Astrocyte (in vitro differentiated cells and primary cell): ENCODE data around the gene LRP1B. TPM values are rescaled to one million over a fixed set of nuclear protein-coding genes. Genes with fewer than 3 reads are reported as not detected.

ENCODE experiments used
- DNase-seq: peaks from one replicate; pipeline ENCODE4 v3.0.0-alpha.2; 2010; ENCODE audit warnings: low read depth
- FAIRE-seq: peaks from 2 replicates; lab custom pipeline; 2011; peaks lifted over from hg19 to GRCh38; lab: Jason Lieb, UNC
- H2AFZ ChIP-seq: 2 replicates; pipeline ENCODE4 v1.6.0; 2012; ENCODE audit warnings: low read depth, low read length, inconsistent platforms
- H3K27ac ChIP-seq: 2 replicates; pipeline ENCODE4 v1.5.1; 2011; ENCODE audit warnings: low read depth, low read length, inconsistent platforms
- H3K27me3 ChIP-seq: 2 replicates; pipeline ENCODE4 v1.6.0; 2011; ENCODE audit warnings: low read length, inconsistent platforms; ENCODE audit not compliant: insufficient read depth
- H3K36me3 ChIP-seq: 2 replicates; pipeline ENCODE4 v1.5.1; 2011; ENCODE audit warnings: low read length, inconsistent platforms; ENCODE audit not compliant: insufficient read depth
- H3K4me1 ChIP-seq: 2 replicates; pipeline ENCODE4 v1.5.1; 2011; ENCODE audit warnings: low read length, inconsistent platforms; ENCODE audit not compliant: insufficient read depth
- H3K4me2 ChIP-seq: 2 replicates; pipeline ENCODE4 v1.6.0; 2012; ENCODE audit warnings: low read length, inconsistent platforms
- H3K4me3 ChIP-seq: 2 replicates; pipeline ENCODE4 v1.5.1; 2011; ENCODE audit warnings: low read depth, mild to moderate bottlenecking, low read length, inconsistent platforms; ENCODE audit not compliant: insufficient read depth
- H3K79me2 ChIP-seq: 2 replicates; pipeline ENCODE4 v1.6.0; 2012; ENCODE audit warnings: mild to moderate bottlenecking, low read length, inconsistent platforms; ENCODE audit not compliant: insufficient read depth
- H3K9ac ChIP-seq: 2 replicates; pipeline ENCODE4 v1.6.0; 2012; ENCODE audit warnings: mild to moderate bottlenecking, low read length, inconsistent platforms
- H3K9me3 ChIP-seq: 2 replicates; pipeline ENCODE4 v1.5.1; 2012; ENCODE audit warnings: low read depth, mild to moderate bottlenecking, low read length, inconsistent platforms; ENCODE audit not compliant: insufficient read depth
- H4K20me1 ChIP-seq: 2 replicates; pipeline ENCODE4 v1.6.0; 2012; ENCODE audit warnings: low read length, inconsistent platforms; ENCODE audit not compliant: insufficient read depth
- H3K27ac Mint-ChIP-seq: one replicate; pipeline ENCODE4 v1.8.0; 2021; ENCODE audit warnings: mild to moderate bottlenecking, mixed read lengths; ENCODE audit not compliant: unreplicated experiment
- H3K27me3 Mint-ChIP-seq: one replicate; pipeline ENCODE4 v1.8.0; 2021; ENCODE audit warnings: low read depth, mixed read lengths; ENCODE audit not compliant: unreplicated experiment
- H3K36me3 Mint-ChIP-seq: one replicate; pipeline ENCODE4 v1.8.0; 2021; ENCODE audit warnings: low read depth, mixed read lengths; ENCODE audit not compliant: unreplicated experiment
- H3K4me1 Mint-ChIP-seq: one replicate; pipeline ENCODE4 v1.8.0; 2021; ENCODE audit warnings: low read depth, mixed read lengths; ENCODE audit not compliant: unreplicated experiment
- H3K4me3 Mint-ChIP-seq: one replicate; pipeline ENCODE4 v1.8.0; 2021; ENCODE audit warnings: mild to moderate bottlenecking, moderate library complexity, mixed read lengths; ENCODE audit not compliant: unreplicated experiment
- H3K9me3 Mint-ChIP-seq: one replicate; pipeline ENCODE4 v1.8.0; 2021; ENCODE audit warnings: mild to moderate bottlenecking, mixed read lengths; ENCODE audit not compliant: unreplicated experiment
- CTCF ChIP-seq: IDR thresholded peaks from 2 replicates; pipeline ENCODE4 v1.5.1; 2011; ENCODE audit warnings: low read depth, mild to moderate bottlenecking, inconsistent platforms, low read length, moderate library complexity; ENCODE audit not compliant: insufficient read depth
- EZH2 ChIP-seq: IDR thresholded peaks from 2 replicates; pipeline ENCODE4 v1.6.1; 2012; ENCODE audit warnings: mild to moderate bottlenecking, low read length, inconsistent platforms; ENCODE audit not compliant: insufficient read depth
- total RNA-seq: library from RNA; stranded (reverse); gene quantifications from 2 replicates; pipeline ENCODE4 v1.2.1, GENCODE V29; 2021

Gene LRP1B
- total RNA-seq, 1 donor from 2014 or later, result 1.5 TPM

DNA sequence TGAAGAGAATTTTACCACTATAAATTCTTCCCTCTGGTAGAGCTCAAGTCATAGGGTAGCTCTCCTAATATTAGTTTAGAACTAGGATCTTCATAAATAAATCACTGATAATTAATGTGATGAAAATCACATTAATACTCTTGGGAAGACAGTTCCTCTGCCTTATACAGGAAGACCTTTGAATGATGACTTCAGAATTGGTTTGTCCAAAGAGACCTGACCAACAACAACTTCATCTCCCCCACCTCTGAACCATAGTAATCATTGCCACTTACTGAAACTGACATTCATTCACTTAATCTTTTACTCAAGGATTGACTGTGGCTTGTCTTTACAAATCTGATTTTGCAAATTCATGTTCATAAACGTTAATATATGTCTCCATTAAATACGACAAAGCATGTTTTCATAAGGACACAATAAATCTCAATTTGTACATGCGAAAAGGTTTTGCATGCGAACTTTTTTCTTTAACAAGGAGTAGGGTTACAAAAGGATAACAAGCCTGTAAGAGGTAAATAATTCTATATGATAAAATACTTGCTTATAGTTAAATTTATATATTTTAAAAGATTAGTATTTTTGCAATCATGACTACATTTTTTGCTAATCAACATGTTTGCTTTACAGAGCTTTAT is 61.4 kb downstream of the LRP1B start:
- Histone ChIP-seq H4K20me1 (no peaks in the 10 kb centered on the region), H3K27me3 (no peaks in the 10 kb centered on the region), H3K9ac (no peak overlapping the region), H3K4me3 (no peak overlapping the region), H3K4me2 (no peak overlapping the region), H2AFZ (no peak overlapping the region), H3K36me3 (no peaks in the 10 kb centered on the region), H3K27ac (no peak overlapping the region), H3K4me1 (no peaks in the 10 kb centered on the region), H3K79me2 (no peaks in the 10 kb centered on the region), H3K9me3 (no peaks in the 10 kb centered on the region)
- no peak overlapping the region for H3K4me3 Mint-ChIP-seq
- no peak for DNase-seq
- no peak overlapping the region for H3K27ac Mint-ChIP-seq
- H3K27me3 Mint-ChIP-seq, result no peaks in the 10 kb centered on the region
- TF ChIP-seq CTCF (no peak), EZH2 (no peak)
- H3K9me3 Mint-ChIP-seq, result peaks cover 2% of the 10 kb centered on the region
- no peaks in the 10 kb centered on the region for H3K36me3 Mint-ChIP-seq
- peaks cover 5% of the 10 kb centered on the region for H3K4me1 Mint-ChIP-seq
- FAIRE-seq, result no peak

GRCh38 chr2:142065700-142066099 is 65.1 kb downstream of the LRP1B start:
- Mint-ChIP-seq H3K36me3 (no peaks in the 10 kb centered on the region), H3K4me3 (no peak overlapping the region), H3K4me1 (no peaks in the 10 kb centered on the region), H3K27ac (no peak overlapping the region), H3K9me3 (no peaks in the 10 kb centered on the region), H3K27me3 (no peaks in the 10 kb centered on the region)
- H3K9me3 ChIP-seq, result no peaks in the 10 kb centered on the region
- H3K27ac ChIP-seq, result no peak overlapping the region
- H3K4me2 ChIP-seq, result no peak overlapping the region
- H3K27me3 ChIP-seq, result no peaks in the 10 kb centered on the region
- H2AFZ ChIP-seq, result no peak overlapping the region
- DNase-seq, result peak; percentile 16
- H3K36me3 ChIP-seq, result no peaks in the 10 kb centered on the region
- H4K20me1 ChIP-seq, result no peaks in the 10 kb centered on the region
- no peak for TF ChIP-seq CTCF
- no peak for TF ChIP-seq EZH2
- H3K4me3 ChIP-seq, result no peak overlapping the region
- no peak overlapping the region for H3K9ac ChIP-seq
- H3K4me1 ChIP-seq, result no peaks in the 10 kb centered on the region
- no peaks in the 10 kb centered on the region for H3K79me2 ChIP-seq
- FAIRE-seq, result no peak

DNA sequence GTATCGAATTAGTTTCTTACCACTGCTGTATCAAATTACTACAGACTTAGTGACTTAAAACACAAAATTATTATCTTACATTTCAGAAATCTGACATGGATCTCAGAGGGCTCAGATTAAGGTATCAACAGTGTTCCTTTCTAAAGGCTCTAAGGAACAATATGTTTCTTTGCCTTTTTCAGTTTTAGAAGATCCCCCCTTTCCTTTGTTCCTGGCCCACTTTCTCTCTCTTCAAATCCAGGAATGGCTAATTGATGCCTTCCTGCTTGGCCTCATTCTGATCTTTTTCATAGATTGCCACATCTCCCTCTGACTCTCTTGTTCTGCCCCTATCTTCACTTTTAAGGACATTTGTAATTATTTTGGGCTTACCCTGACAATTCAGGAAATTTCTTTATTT is 65.7 kb downstream of the LRP1B start:
- H3K9me3 ChIP-seq, result no peaks in the 10 kb centered on the region
- H3K4me2 ChIP-seq, result no peak overlapping the region
- H3K4me1 Mint-ChIP-seq, result no peaks in the 10 kb centered on the region
- no peak overlapping the region for H3K4me3 ChIP-seq
- no peaks in the 10 kb centered on the region for H3K9me3 Mint-ChIP-seq
- no peak overlapping the region for H3K9ac ChIP-seq
- no peaks in the 10 kb centered on the region for H3K36me3 Mint-ChIP-seq
- TF ChIP-seq CTCF, result no peak
- TF ChIP-seq EZH2, result no peak
- H3K27ac ChIP-seq, result no peak overlapping the region
- H3K36me3 ChIP-seq, result no peaks in the 10 kb centered on the region
- H3K27ac Mint-ChIP-seq, result no peak overlapping the region
- H3K27me3 ChIP-seq, result no peaks in the 10 kb centered on the region
- H3K4me3 Mint-ChIP-seq, result no peak overlapping the region
- H2AFZ ChIP-seq, result no peak overlapping the region
- H3K79me2 ChIP-seq, result no peaks in the 10 kb centered on the region
- FAIRE-seq (no peak), DNase-seq (no peak)
- no peaks in the 10 kb centered on the region for H3K27me3 Mint-ChIP-seq
- H3K4me1 ChIP-seq, result no peaks in the 10 kb centered on the region
- H4K20me1 ChIP-seq, result no peaks in the 10 kb centered on the region
